NCI-H510A (cell line): ENCODE results near the gene SNX27.
A peak's percentile ranks its signal among the peaks of the same experiment; 100 is the strongest.

Source experiments
- DNase-seq: peaks from one replicate; lab custom pipeline; 2025; lab: John Stamatoyannopoulos, UW

SNX27 gene

DNA sequence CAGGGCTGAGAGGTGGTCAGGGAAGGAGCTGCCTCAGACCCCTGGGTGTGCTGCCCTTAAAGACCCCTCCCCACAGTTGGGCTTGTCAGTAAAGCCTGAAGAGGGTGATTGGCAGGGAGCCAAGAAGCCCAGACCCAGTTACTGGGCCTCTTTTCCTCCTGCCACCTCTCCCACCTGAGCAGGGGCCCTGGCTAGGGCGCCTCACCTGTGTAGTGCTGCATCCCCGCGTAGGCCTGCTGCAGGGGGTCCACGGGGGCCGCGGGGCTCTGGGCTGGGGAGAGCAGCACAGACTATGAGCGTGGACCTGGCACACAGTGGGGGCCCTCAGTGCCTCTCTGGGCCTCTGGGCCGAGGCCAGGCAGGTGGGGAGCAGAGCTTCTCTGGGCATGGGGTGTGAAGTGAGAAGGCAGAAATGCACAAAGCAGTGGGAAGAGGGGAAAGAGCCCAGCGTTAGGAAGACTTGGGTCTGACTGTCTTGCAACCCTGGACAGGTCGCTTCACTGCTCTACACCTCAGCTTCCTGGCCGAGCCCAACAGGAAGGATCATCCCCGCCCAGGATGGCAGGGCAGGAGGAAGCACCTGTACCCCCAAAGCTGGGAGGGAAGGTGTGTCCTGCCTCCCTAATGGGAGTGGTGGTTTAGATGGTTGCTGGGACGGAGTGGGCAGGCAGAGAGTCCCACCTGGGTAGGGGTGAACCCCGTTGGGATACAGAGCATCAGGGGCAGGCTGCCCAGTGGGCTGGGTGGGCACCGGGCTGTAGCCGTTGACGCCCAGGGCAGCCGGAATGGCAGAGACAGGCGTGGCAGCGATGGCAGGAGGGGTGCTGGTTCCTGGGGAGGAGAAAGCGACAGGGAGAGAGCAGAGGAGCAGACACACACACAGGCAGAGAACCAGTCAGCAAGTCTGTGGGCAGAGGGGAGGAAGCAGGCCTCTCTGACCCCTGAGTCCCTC lies 94.9 kb downstream of the SNX27 start:
- no peak for DNase-seq

DNA sequence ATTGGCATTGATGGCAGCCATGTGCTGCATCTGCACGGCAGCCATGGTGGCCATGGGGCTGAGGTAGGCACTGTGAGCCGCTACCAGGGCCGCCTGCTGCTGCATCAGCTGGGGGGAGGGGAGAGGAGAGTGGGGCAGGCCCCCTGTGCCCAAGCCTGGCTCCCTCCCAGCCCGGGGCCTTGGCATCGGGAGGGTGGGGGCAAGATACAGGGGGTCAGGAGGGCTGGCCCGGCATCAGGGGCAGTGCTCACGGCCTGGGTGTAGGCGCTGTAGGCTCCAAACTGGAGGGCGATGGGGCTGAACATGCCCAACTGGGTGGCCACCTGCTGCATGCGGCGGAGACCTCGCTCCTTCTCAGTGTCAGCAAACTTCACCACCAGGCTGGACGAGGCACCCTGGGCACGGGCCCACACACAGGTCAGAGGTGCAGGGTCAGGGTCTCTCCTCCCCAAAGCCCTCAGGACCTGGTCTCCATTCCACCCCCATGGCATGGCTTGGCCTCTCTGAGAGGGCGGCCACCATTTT lies 95.8 kb downstream of the SNX27 start:
- no peak for DNase-seq

DNA sequence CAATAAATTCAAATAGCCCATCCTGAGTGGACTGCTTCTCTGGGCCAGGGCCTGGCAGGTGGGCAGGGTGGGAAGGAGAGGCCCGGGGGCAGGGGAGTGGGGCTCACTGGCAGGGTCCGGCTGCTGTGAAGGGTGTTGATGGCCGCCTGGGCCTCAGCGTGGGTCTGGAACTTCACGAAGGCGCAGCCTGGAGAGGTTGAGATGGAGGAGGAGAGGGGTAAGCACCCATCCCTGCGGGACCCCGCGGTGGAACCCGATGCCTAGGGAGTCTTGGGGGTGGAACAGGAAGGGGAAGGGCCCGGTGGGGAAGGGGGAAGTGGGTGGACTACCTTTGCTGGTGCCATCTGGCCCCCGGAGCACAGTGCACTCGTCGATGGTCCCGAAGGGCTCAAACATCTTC lies 97.0 kb downstream of the SNX27 start:
- DNase-seq: no peak

DNA sequence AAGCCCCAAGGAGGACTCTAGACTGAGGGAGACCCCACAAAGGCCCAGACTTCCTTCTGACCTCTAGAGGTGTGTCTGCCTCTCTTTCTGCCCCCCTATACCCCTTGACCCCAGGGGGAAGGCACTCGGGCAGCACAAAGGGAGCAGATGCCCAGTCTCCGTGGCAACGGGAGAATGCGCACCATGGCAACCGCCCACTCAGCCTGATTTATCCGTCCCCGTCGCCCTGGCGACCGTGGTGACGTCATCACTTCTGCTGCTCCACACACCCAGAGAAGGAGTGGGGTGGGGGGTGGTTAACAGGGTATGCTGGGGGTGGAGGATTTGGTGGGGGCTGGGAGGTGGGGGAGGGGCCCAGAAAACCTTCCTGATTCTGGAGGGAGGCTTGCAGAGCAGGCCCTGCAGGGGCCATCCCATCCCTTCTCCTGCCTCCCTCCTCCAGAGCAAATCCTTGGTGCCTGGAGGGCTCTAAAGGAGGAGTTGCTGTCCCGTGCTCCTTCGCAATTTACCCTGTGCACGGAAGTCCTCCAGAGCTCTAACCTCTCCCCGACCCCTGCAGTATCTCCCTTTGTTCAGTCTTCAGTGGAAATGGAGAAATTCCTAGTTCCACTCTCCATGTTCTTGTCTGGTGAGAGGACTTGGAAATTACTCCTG lies 98.5 kb downstream of the SNX27 start:
- DNase-seq: no peak

DNA sequence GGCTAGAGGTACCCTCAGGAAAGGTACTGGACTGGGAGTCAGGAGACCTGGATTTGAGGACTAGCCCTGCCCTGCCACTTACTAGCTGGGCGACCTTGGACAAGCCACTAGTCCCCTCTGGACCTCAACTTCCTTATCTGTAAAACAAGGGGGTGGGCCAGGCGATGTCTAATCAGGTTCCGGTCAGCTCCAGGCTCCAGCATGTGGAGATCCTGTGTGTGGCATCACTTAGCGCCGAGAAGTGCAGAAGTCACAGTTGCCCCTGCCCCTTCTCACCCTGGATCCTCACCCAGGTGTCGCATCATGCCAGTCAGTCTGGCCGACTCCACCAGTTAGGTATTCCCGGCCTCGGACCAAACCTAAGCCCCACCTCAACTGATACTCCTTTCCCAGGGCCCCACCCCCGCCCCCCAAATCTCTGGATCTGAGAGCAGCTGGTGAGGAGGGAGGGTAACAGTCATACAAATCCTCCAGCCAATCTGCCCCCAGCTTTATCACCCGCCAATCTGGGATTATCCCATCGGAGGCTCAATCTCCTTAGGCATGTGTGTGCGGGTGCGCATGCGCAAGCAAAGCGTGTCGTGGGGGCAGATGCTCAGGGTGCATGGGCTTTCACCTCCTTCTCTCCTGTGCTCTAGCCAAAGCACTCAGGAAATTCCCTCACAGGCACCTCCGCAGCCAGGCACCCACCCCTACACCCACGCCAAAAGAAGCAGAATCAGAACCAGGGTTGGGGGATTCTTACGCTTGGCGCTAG lies 99.4 kb downstream of the SNX27 start:
- DNase-seq: no peak

DNA sequence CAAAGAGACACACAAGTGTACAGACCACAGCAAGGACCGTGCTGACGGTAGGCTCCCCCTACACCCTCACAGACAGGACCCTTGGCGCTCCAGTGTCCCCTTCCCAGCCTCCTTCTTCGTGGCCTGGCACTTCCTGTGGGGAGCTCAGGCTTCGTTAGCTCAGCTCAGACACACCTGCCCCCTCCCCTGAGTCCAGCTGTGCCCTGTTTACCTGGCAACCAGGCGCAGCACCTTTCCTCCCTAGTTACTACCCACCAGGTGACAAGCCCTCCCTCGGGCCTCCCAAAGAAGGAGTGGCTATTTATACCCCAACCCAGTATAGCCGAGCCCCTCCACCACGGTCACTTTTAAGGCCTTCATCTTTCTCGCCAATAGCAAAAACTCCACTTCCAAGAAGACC lies 100.1 kb downstream of the SNX27 start:
- DNase-seq: peak; percentile 50

DNA sequence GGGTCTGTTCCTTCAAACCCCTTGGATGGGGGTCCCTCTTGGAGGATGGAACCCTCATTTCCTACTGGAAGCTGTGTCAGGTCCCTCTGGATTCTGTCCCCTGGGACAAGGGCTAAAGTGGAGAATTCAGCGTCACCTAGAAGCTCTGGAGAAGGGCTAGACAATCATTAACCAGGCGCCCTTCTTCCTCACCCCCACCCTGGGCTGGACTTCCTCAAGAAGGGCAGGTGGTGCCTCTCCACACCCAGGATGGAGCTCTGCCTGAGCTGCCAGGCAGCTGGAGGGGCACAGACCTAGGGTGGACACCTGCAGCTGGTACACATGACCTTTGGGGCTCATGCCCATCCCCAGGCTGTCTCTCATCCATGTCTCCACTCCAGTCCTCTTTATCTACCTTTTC lies 101.2 kb downstream of the SNX27 start:
- DNase-seq: no peak

DNA sequence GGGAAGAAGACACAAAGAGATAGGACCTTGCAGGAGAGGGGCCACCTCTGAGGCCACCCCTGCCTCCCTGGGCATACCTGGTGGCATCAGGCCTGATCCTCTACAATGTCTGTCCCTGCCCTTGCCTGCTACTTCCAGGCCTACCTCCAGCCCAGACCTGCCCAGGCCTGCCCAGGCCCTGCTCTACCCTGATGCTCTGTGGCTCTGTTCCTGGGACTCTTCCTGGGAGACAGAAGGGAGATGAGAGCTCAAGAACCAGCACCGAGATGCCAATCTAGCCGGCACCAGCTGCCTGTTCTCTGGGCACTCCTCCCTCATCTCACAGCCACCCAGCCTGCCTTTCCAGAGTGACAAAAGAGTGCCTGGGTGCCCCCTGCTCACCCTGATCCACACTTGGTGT lies 102.0 kb downstream of the SNX27 start:
- DNase-seq: peak; percentile 36

DNA sequence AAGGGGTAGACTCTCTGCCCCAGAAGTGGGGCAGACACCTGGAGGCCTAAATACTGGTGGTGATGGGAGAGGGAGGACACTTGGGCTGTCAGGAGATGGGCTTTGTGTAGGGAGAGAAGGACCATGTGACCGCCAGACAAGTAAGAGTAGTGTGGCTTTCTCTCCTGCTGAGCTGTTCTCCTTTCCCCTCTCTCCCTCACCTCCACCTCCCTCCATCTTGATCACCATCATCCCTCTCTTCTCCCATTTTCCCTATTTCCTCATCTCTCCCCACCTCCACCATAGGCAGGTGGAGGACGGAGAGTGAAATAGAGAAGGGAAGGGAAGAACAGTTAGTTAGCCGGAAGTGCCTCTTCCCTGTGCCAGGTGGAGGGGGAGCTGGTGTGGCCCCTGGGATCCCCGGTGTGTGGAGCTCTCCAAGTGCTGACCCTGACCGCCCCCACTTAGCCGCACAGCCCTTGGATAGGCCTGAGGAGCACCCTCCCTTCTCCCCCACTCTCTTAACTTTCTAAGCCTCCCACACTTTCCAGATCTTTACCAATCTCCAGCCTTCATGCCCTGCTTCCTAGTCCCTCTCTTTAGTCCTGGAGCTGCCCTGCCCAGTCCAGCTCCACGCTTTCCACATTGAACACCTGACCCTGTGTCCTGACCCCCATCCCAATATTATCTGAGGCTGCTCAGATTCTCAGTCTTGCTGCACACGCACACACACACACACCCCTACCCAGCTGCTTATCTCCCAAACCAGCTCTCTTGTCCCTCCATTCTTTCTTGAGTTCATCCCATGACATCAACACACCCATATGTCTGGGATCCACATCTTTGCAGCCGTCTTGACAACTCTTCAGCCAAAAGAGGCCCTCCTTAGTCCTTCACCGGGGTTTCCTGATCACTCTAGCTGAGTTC lies 103.2 kb downstream of the SNX27 start:
- no peak for DNase-seq

DNA sequence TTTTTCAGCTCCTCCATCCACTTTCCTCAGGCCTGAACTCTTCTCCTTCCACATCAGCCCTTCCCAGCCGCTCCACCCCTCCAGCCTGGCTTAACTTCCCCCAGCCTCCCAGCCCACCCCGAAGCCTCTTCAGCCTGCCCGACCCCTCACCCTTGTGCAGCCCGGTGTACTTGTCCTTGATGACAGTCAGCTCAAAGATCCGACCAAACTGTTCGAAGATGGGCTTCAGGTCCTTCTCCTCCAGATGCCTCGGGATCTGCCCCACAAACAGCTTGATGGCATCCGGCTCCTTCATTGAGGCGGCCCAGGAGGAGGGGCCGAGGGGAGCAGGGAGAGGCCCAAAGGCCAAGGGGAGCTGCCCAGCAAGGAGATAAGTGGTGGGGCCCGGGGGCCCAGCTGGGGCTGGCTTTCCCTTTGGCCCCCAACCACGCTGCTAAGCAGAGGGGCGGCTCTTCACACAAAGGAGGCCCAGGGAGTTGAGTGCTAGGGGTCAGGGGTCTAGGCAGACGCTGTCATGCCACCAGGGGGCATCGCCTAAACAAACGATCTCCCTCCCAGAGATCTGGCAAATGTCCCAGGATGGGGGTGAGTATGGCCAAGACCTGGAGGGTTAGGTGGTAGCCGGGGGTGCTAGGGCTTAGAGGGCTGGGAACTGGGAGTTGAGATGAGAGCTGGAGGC lies 104.0 kb downstream of the SNX27 start:
- no peak for DNase-seq

DNA sequence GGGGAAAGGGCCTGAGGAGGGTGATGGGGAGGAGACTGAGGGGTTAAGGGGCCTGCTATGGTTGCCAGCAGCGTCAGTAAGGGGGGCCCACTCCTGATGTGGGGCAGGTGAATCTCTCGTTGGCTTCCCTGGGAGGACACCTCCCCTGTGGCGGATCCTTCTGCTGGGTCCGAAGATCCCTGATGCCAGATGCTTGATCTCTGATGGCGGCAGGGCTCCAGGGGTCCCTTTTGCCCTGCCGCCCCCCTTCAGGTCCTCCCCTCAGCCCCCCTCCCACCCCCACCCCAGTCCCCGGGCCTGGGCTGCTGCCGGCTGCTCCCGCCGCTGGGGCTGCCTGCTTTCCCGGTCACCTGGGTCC lies 104.5 kb downstream of the SNX27 start:
- no peak for DNase-seq

DNA sequence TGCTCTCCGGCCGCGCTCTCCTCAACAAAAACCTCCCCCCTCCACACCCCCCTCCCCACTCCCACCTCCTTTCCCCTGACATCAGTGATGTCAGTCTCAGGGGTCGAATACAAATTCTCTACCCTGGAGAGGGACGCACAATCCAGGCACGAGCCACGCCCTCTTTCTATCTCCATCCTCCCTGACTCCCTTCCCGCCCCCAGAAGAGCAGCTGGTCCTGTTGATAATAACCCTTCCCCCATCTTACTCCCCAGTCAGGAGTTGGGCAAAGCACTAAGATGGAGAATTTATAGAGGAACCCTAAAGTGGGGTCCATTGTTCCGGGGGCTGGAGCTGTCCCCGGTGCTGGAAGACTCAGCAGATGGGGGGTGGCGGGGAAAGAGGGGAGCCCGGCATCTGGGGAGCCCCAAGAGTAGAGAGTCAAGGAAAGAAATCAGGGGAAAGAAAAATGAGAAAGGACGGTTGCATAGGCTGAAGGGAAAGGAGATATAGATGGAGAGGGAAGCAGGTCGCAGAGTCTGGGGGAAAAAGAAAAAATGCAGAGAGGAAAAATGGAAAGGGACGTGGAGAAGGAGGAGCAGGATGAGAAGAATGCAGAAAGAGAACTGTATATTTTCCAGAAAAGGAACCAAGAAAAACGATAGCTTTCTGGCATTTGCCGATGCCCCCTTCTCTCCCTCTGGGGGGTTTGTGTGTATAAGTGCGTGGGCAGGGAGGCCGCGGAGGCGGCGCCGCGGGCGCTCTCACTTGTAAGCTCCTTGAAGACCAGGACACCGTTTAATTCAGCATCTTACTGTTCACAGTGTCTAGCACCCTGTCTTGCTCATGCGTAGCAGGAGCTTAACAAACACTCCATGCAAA lies 105.2 kb downstream of the SNX27 start, which contains the start of gene CELF3:
Gene CELF3, minus strand, starts transcription at position 33 of the 861 bp plus-strand sequence. CDS start 783 bp downstream, outside the sequence.
- peak; percentile 97 for DNase-seq

DNA sequence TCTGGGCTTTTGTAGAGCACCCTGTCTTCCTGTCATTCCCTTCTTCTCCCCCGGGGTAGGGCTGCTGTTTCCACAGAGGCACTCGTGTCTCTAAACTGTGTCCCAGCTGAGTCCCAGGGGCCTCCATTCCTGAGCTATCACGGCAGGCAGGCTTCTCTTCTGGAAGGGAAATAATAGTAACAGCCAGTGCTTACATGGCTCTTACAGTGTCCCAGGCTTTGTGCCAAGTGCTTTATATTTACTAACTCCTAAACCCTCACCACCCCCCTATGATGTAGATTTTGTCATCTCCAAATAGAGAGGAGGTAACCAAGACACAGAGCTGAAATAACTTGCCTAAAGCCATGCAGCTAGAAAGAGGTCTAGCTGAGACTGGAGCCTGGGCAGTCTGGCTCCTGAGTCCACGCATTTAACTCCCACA lies 106.2 kb downstream of the SNX27 start:
- no peak for DNase-seq

DNA sequence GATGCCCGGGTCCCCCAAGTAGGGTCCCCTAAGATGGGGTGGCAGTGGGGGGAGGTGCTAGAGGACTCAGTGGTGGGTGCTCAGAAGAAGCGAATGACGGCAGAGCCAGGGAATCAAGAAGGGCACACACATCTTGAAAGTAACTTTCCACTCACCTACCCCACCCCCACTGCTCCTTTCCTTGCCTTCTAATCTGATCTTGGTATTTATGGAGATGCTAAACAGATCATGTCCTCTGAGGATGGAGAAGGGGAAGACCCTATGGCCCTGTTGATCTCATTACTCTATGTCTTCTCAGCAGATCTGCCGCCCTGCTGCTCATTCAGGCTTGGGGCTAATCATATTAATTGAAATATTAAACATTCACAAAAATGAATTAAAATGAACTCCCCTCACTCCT lies 106.8 kb downstream of the SNX27 start:
- DNase-seq: no peak

DNA sequence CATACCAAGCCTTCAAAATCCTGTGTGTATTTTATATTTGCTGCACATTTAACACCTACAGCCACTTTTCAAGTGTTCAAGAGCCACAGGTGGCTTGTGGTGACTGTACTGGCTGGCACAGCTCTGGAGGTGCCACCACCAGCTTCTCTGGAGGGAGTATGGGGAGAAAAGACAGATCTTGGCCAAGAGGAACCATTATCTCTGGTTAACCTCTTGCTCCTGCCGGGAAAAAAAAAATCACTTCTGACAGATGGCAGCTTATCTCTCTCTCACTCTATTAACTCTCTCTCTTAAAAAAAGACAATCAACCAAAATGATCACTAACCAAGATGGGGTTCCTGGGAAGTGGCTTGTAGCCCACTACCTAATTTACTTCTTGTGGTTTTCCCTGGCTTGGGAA lies 108.3 kb downstream of the SNX27 start:
- no peak for DNase-seq

DNA sequence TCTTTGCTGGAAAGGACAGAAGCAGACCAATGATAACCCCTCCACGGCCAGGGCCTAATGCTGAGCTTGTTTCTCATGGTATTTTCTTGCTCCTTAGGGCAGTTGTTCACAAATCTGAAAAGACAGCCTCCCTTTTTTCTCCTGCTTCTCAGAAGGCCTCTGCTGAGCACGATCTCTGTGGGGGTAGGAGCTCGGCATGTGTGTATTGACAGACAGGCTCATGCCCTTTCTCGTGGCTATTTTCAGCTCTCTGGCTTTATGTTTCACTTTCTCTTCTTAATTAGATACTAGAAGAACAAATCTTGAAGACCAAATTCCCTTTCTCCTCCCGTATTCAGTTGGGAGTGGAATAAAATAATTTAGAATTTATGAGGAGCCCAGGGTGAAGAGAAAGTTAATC lies 108.7 kb downstream of the SNX27 start:
- DNase-seq: no peak

DNA sequence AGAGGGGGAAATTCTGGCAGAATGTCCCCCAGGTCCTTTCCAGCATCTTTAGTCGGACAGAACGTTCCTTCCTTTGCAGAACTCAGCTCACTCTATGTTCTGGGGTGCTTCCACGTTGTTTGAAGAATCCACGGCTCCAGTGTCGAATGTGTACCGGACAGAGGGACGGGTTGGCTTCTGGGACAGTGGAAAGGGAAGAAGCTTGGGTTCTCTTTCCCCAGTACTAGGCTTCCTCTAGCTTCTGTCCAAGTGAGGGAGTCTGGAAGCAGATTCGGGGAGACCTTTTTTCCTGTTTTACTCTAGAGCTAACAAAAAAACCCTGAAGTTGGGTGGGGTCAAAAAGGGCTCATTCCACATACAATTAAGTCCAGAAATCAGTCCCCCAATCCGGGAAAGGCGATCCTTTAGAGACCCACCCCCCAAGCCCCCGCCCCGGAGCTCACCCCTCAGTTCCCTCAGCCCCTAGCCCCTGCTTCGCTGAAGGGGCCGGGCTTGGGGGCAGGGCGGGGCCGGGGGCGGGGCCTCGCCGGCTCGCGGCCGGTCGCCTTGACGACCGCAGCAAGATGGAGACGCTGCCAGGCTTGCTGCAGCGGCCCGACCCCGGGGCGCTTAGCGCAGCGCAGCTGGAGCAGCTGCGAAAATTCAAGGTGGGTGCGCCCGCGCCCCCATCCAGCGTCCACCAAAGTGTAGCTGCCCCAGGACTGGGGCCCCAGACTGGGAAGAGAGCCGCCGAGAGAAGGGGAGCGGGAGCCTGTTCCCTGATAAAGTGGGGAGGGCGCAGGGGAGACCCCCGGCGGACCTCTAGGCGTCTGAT lies 109.3 kb downstream of the SNX27 start, which contains the start of gene RIIAD1:
Gene RIIAD1, plus strand, starts transcription at position 549 of the 814 bp plus-strand sequence. Its CDS starts 15 bp downstream, at position 564.
- no peak for DNase-seq

DNA sequence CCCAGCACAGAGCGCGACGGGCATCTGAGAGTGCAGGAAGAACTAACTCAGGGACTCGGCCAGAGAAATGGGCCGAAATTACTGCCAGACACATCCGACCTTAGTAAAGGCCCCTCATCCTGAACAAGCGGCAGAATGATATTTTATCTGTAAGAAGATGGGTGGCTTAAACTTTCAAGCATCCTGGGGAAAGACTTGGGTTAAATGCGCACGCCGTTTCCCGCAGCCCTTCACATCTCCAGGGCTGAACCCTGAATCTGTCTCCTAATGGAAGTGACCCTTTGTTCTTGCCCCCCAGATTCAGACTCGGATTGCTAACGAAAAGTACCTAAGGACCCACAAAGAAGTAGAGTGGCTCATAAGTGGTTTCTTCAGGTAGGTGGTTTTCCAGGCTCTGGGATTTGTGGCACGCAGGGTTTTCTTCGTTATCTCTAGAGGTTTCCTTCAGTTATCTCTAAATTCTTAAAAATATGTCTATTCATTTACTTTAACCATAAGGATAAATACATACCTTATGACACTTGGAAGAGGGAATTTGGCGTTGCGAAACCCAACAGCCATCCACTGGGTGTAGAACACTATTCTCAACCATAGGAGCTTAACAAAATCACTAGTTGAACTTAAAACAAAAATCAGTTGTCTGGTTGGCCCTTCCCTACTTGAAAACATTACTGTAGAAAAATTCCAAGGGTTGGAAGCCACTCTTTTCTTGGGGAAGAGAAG lies 110.1 kb downstream of the SNX27 start:
- DNase-seq: no peak
